DLD1 (cell line): Measurements from ENCODE around the gene ZNF189.

Source experiments
- in situ Hi-C: cut with HindIII; loops from 2 replicates; pipeline ENCODE4 v1.10.0; 2017; ENCODE audit warnings: low sequenced_read_pairs

Gene ZNF189

GRCh38 chr9:101398068-101398929, at the start of gene ZNF189, which contains the start of gene MRPL50:
ZNF189 (plus strand) TSS chr9:101398851; CDS start chr9:101399157, 306 bp downstream.
MRPL50 (minus strand) TSS chr9:101398618; CDS start chr9:101398592, 26 bp downstream.
- in situ Hi-C loops: no loop called here

DNA sequence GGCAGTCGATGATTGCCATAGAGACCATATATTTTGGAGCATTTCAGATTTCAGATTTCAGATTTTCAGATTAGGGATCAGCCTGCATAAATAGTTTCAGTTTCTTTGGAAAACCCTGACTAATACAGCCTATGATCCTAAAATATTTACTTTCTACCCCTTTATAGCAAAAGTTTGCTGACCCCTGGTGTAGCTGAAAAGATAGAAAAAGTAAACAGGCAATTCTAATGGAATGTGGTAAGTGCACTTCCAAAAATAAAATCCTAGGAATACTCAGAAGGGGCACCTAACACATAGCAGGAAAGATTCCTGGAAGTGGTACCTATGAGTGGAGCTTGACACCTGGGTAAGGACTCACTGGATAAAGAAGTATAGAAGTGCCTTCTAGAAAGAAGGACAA, 48.4 kb upstream of the ZNF189 start:
- in situ Hi-C loops: no loop called here

DNA sequence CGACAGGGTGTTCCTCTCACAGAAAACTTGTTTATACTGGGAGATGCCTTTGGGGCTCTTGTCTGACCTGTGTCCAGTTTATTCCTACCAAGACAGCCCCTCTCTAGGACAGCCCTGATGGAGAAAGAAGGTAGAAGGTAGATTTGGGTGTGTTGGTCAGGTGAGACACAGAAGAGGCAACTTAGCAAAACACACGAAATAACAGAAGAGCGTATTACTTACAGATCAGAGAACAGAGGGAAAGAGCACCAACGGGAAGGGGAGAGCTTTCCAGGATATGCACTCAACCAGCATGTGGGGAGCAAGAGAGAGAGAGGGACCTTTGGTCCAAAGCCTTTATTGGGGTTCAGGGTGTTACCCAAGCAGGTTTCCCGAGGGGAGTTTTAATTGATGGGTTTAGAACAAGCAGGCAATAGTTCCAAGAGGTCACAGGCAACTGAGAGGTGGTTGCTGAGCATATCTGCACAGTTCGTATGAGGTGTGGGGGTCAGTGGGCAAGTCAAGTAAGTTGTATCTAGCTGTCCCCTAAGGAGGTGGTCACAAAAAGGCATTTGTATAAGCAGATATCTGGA, 45.7 kb upstream of the ZNF189 start:
- in situ Hi-C loops: no loop called here

DNA sequence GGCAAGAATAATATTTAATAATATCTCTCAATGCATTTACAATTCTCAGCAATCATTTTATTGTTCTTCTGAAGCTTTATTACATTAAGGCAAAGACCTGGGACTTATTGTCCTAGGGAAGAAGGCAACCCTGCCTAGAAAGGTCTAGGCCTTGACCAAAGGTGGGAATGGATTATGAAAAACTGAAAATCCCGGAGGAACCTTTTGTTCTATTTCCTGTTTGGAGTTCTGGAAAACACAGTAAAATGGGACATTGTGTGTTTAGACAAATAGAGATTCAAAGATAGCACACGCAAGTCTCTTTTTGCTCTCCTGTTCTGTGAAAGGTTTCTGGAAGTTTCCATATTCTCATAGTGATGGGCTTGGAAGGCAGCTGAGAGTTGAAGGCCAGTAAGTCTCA, 45.0 kb upstream of the ZNF189 start:
- in situ Hi-C loops: no loop called here

GRCh38 chr9:101354143-101354764, 44.4 kb upstream of the ZNF189 start:
- in situ Hi-C loops: no loop called here

GRCh38 chr9:101354765-101355708, 43.6 kb upstream of the ZNF189 start:
- in situ Hi-C loops: no loop called here

DNA sequence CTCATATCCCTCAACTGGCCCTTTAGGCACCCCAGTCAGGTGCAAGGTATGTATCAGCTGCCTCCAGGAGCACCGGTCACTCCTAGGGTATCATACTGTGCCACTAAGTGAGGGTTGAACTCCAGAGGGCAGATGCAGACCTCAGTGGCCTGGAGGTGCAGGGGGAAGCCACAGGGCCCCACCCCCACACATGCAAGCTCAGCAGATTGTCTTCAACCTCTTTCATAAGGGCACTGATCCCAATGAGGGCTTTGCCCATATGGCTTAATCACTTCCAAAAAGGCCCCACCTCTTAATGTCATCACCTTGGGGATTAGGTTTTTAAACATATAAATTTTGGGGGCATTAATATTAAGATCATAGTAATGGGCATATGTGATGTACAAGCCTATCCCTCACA, 42.0 kb upstream of the ZNF189 start:
- in situ Hi-C loops: no loop called here

GRCh38 chr9:101359679-101360078, 39.0 kb upstream of the ZNF189 start:
- in situ Hi-C loops: no loop called here

- in situ Hi-C loops: no loop called here
Measured at GRCh38 chr9:101360647-101361046, 38.0 kb upstream of the ZNF189 start.

DNA sequence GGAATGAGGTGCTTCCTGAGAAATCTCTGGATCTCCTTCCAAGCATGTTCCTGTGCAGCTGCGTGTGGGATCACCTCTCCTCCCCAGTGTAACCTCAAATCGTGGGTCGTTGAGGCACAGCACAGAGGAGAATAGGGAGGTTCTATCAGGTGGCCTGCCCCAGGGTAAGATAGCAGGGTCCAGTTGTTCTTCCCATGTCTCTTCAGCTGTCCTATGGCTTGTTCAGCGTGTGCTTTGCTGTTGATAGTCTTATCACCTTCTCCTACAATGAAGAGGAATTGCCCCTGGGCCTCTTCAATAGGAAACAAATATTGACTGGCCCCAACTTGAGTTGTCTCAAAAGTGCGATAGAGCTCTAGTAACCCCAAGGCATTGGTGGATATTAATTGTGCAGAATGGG, 36.2 kb upstream of the ZNF189 start:
- in situ Hi-C loops: no loop called here

GRCh38 chr9:101365181-101365580, 33.5 kb upstream of the ZNF189 start:
- in situ Hi-C loops: no loop called here

- in situ Hi-C loops: no loop called here
Measured at GRCh38 chr9:101366038-101366756, 32.5 kb upstream of the ZNF189 start.

- in situ Hi-C loops: no loop called here
Measured at GRCh38 chr9:101367323-101367722, 31.3 kb upstream of the ZNF189 start.

DNA sequence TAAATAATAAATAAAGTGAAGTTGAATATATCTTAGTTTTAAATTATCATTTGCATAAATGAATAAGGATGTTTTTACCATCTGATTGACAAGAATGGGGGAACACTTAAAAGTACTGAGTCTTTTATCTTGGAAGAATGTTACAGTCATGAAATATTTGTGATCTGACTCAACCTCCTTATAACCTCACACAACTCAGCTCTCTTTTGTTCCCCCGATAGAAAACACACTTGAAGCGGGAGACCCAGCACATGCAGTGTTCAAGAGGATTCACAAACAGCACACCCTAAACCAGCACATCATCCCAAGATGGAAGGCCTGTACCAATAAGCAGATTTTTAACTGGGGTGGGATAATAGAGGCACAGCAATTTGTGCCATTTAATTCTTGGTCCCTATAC, 29.4 kb upstream of the ZNF189 start:
- in situ Hi-C loops: no loop called here

DNA sequence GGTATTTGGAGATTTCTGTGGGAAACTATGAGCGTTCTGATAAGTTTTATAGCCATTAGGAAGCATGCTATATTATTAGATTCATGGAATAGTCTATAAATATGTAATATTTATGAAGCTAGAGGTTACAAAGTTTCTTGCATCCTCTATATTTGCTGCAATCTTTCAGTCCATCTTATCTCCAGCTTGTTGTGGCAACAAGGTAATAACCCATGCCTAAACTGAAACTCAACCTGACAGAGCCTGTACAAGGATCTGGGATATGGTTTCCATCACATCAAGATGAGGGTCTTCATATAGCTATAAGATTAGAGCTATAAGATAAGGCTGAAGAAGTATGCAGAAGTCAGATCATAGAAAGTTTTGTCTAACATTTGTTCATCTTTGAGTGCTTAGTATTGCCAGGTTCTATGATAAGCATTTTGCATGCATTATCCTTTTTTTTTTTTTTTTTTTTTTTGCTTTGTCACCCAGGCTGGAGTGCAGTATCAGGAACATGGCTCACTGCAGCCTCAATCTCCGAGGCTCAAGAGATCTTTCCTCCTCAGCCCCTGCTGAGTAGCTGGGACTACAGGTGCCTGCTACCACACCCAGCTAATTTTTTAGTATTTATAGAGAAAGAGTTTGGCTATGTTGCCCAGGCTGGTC, 28.6 kb upstream of the ZNF189 start:
- in situ Hi-C loops: no loop called here

DNA sequence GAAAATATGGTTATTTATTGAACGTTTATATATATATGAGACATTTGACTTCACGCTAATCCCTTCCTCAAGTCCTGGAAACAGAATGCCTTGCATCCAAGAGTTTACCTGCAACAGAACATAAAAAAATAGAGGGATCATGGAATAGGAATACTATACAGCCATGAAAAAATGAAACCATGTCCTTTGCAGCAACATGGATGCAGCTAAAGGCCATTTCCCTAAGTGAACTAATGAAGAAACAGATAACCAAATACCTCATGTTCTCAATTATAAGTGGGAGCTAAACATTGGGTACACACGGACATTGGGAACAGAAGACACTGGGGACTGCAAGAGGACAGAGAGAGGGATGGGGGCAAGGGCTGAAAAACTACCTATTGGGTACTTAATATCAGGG, 26.8 kb upstream of the ZNF189 start:
- in situ Hi-C loops: no loop called here

DNA sequence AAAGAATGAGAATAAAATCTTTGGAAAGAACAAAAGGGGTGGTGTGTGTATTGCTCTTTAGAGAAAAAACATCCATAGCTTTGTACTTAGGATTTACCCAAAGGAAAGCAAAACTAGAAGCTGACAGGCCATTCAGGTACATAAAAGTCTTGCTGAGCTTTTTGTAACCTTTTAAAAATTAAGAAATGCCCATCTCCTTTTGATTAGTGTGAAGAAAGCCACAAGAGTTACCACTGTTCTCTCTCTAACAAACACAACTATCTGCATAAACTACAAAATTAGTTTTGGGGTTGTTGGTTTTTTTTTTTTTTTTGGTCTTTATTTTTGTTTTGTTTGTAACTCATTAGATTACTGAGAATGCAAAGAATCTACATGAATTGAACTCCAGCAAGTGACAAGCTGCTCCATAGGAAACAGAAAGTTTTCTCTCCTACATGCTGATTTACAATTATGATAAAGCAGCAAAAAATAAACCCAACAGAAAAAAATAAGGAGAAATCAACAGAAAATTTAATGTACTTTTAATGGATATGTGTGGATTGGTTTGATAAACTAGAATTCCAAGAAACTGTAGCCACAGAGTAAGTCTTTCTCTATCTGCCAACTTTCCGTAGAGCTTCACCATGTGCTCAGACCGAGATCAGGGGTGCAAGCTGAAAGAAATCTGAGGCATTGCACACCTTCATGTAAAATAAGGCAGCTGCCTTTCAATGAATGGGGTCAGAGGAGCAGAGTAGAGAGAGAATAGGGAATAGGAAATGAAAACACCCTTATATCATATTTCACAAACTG, 26.1 kb upstream of the ZNF189 start:
- in situ Hi-C loops: no loop called here

GRCh38 chr9:101375546-101375945, 23.1 kb upstream of the ZNF189 start:
- in situ Hi-C loops: no loop called here
